ENCODE results near the gene EXOC3L1. TPM values are rescaled to one million over a fixed set of nuclear protein-coding genes. Genes with fewer than 3 reads are reported as not detected.

EXOC3L1 gene
- total RNA-seq, 1 donor from 2014 or later: 3.9 TPM

DNA sequence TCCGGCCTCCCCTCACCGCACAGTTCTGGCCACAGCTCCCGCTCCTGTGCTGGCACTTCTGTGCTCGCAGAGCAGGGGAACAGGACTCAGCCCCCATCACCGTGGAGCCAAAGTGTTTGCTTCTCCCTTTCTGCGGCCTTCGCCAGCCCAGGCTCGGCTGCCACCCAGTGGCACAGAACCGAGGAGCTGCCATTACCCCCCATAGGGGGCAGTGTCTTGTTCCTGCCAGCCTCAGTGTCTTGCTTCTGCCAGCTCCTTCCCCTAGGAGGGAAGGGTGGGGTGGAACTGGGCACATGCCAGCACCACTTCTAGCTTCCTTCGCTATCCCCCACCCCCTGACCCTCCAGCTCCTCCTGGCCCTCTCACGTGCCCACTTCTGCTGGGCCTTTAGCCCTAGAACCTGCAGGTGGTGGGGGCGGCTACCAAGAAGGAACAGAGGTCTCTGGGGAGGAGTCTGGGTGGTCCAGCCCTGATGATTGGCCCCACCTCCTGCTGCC, 8.3 kb upstream of the EXOC3L1 start:
- intact Hi-C loops (cut with micrococcal nuclease): no loop called here
- Histone ChIP-seq H3K27ac (replicated peaks) (no peak overlapping the region), H3K27me3 (ENCODE audit: low read depth) (no peaks in the 10 kb centered on the region), H3K4me3 (no peak overlapping the region), H3K4me1 (peaks cover 36% of the 10 kb centered on the region), H3K9me3 (replicated peaks) (no peaks in the 10 kb centered on the region), H3K36me3 (peaks cover 72% of the 10 kb centered on the region)
- DNase-seq: no peak
- TF ChIP-seq, protein P1, sequence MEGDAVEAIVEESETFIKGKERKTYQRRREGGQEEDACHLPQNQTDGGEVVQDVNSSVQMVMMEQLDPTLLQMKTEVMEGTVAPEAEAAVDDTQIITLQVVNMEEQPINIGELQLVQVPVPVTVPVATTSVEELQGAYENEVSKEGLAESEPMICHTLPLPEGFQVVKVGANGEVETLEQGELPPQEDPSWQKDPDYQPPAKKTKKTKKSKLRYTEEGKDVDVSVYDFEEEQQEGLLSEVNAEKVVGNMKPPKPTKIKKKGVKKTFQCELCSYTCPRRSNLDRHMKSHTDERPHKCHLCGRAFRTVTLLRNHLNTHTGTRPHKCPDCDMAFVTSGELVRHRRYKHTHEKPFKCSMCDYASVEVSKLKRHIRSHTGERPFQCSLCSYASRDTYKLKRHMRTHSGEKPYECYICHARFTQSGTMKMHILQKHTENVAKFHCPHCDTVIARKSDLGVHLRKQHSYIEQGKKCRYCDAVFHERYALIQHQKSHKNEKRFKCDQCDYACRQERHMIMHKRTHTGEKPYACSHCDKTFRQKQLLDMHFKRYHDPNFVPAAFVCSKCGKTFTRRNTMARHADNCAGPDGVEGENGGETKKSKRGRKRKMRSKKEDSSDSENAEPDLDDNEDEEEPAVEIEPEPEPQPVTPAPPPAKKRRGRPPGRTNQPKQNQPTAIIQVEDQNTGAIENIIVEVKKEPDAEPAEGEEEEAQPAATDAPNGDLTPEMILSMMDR (IDR thresholded peaks at IDR 0.05; ENCODE audit: borderline replicate concordance): peak; percentile 68

DNA sequence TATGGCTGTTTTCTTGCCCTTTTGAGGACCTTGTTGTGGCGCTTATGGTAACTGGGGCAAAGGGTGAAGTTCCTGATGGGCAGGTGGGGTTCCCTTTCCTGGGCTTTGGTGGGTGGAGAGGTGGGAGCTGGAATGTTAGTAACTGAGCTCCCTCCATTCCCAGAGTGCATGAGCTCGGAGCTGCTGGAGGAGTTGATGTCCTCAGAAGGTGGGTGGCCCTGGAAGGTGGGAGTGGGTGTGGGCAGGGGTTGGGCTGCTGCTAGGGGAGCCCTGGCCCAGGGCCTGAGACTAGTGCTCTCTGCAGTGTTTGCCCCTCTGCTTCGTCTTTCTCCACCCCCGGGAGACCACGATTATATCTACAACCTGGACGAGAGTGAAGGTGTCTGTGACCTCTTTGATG, 7.8 kb upstream of the EXOC3L1 start:
- intact Hi-C loops (cut with micrococcal nuclease): no loop called here
- Histone ChIP-seq H3K36me3 (peaks cover 69% of the 10 kb centered on the region), H3K4me1 (peaks cover 42% of the 10 kb centered on the region), H3K27me3 (ENCODE audit: low read depth) (no peaks in the 10 kb centered on the region), H3K4me3 (no peak overlapping the region), H3K9me3 (replicated peaks) (no peaks in the 10 kb centered on the region), H3K27ac (replicated peaks) (no peak overlapping the region)
- TF ChIP-seq, protein P1 (IDR thresholded peaks at IDR 0.05; ENCODE audit: borderline replicate concordance): no peak
- no peak for DNase-seq

DNA sequence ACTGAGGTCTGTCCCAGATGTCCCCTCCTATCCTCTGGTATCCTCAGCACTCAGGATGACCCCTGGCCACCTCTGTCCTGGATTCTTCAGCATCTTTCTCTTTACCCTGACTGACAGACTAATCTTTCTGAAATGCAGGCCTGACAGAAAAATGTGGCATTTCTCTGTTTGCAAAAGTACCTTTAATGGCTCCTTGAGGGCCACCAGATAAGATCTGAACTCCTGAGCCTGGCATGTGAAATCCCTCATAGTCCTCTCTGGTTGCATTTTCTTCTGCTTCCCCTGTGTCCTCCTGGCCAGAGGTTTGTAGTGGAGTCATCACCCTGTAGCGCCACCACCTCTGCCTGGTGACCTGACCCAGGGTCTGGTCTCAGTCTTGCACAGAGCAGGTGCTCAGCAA, 6.9 kb upstream of the EXOC3L1 start:
- Histone ChIP-seq H3K4me1 (peaks cover 48% of the 10 kb centered on the region), H3K4me3 (no peak overlapping the region), H3K27ac (replicated peaks) (no peak overlapping the region), H3K9me3 (replicated peaks) (no peaks in the 10 kb centered on the region), H3K36me3 (peaks cover 63% of the 10 kb centered on the region), H3K27me3 (ENCODE audit: low read depth) (no peaks in the 10 kb centered on the region)
- DNase-seq: no peak
- TF ChIP-seq, protein P1 (IDR thresholded peaks at IDR 0.05; ENCODE audit: borderline replicate concordance): no peak
- intact Hi-C loops (cut with micrococcal nuclease): no loop called here

DNA sequence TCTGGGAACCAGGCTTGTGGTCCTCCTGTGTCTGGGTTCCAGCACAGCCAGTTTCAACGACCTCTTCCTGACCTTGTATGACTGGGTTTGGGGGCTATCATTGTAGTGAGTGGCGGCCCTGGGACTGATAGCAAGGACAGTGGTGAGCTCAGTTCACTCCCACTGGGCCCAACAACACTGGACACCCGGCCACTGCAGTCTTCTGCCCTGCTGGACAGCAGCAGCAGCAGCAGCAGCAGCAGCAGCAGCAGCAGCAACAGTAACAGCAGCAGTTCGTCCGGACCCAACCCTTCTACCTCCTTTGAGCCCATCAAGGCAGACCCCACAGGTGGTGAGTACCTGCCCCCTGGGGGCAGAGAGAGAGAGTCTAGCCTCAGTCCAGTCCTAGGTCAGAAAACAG, 5.7 kb upstream of the EXOC3L1 start:
- Histone ChIP-seq H3K9me3 (replicated peaks) (no peaks in the 10 kb centered on the region), H3K4me3 (no peak overlapping the region), H3K36me3 (peaks cover 55% of the 10 kb centered on the region), H3K27me3 (ENCODE audit: low read depth) (no peaks in the 10 kb centered on the region), H3K27ac (replicated peaks) (no peak overlapping the region), H3K4me1 (peaks cover 60% of the 10 kb centered on the region)
- TF ChIP-seq, protein P1 (IDR thresholded peaks at IDR 0.05; ENCODE audit: borderline replicate concordance): no peak
- DNase-seq: no peak
- intact Hi-C loops (cut with micrococcal nuclease): no loop called here

DNA sequence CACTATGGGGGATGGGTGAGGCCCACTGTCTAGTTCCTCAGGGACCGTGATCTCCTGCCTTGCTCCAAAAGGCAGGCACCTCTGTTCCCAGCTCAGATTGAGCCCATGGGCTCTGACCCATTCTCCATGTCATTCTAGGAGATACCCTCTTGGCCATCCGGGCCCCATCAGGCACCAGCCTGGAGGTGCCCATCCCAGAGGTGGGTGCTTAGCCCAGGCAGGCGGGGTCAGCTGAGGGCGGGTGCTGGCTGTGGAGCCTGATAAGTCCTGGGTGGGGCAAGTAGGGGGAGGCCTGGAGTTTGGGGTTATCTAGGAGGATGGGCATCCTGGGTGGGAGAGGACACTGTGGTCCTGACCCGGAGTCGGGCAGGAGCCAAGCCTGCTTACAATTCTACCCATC, 4.3 kb upstream of the EXOC3L1 start:
- Histone ChIP-seq H3K4me1 (peaks cover 62% of the 10 kb centered on the region), H3K36me3 (peaks cover 48% of the 10 kb centered on the region), H3K27me3 (ENCODE audit: low read depth) (no peaks in the 10 kb centered on the region), H3K9me3 (replicated peaks) (no peaks in the 10 kb centered on the region), H3K27ac (replicated peaks) (no peak overlapping the region), H3K4me3 (no peak overlapping the region)
- intact Hi-C loops (cut with micrococcal nuclease): no loop called here
- TF ChIP-seq, protein P1 (IDR thresholded peaks at IDR 0.05; ENCODE audit: borderline replicate concordance): no peak
- DNase-seq: no peak

All from left ventricle myocardium inferior (tissue), 1 donor.